Pulmonary artery endothelial cell (primary cell): ENCODE data around the gene NDUFC2. TPM values are rescaled to one million over a fixed set of nuclear protein-coding genes. Genes with fewer than 3 reads are reported as not detected.
"Not testable (repeated sequence)": the region's sequence is repeated elsewhere in the genome, so short reads cannot be mapped to it uniquely, and the experiment has no call there.

Source experiments
- DNase-seq: peaks from one replicate; pipeline ENCODE4 v3.0.0-alpha.2; 2011; ENCODE audit warnings: low read depth, low spot score
- total RNA-seq: library from RNA; depleted of rRNA; stranded (reverse); fragments of >200 nt; gene quantifications from 2 replicates; pipeline ENCODE4 v1.2.3, GENCODE V29; 2014

Gene NDUFC2
- total RNA-seq, 1 donor from 2014 or later = 82.9 TPM

- DNase-seq = no peak
Observed at GRCh38 chr11:78080084-78080817, 589 bp upstream of the NDUFC2 start.

GRCh38 chr11:78078218-78079167 lies 1.2 kb downstream of the NDUFC2 start:
- DNase-seq = no peak

GRCh38 chr11:78077592-78077991 lies 2.1 kb downstream of the NDUFC2 start:
- not testable (repeated sequence) for DNase-seq

GRCh38 chr11:78076733-78077403 lies 2.8 kb downstream of the NDUFC2 start:
- no peak for DNase-seq

GRCh38 chr11:78074756-78075155 lies 4.9 kb downstream of the NDUFC2 start:
- DNase-seq = no peak

GRCh38 chr11:78072455-78072854 lies 7.2 kb downstream of the NDUFC2 start:
- DNase-seq = no peak

- DNase-seq = no peak
Observed at GRCh38 chr11:78071717-78072116, 7.9 kb downstream of the NDUFC2 start.

GRCh38 chr11:78070621-78071020 lies 9.0 kb downstream of the NDUFC2 start:
- DNase-seq = no peak

GRCh38 chr11:78069465-78069864 lies 10.2 kb downstream of the NDUFC2 start:
- no peak for DNase-seq

- no peak for DNase-seq
Observed at GRCh38 chr11:78067704-78068103, 12.0 kb downstream of the NDUFC2 start.

- DNase-seq = no peak
Observed at GRCh38 chr11:78066471-78066870, 13.2 kb downstream of the NDUFC2 start.

- DNase-seq = no peak
Observed at GRCh38 chr11:78065203-78065602, 14.5 kb downstream of the NDUFC2 start.

GRCh38 chr11:78063440-78064181 lies 16.1 kb downstream of the NDUFC2 start, which contains the start of gene THRSP:
Gene THRSP (plus strand): TSS chr11:78063861. CDS start chr11:78063882, 21 bp downstream.
- DNase-seq = no peak

GRCh38 chr11:78062671-78063070 lies 17.0 kb downstream of the NDUFC2 start:
- DNase-seq = no peak

- DNase-seq = no peak
Observed at GRCh38 chr11:78061921-78062311, 17.7 kb downstream of the NDUFC2 start.

- DNase-seq = no peak
Observed at GRCh38 chr11:78061088-78061920, 18.4 kb downstream of the NDUFC2 start.

GRCh38 chr11:78060533-78060932 lies 19.1 kb downstream of the NDUFC2 start:
- no peak for DNase-seq

- DNase-seq = not testable (repeated sequence)
Observed at GRCh38 chr11:78059749-78060328, 19.8 kb downstream of the NDUFC2 start.

- DNase-seq = no peak
Observed at GRCh38 chr11:78057462-78058055, 22.1 kb downstream of the NDUFC2 start.
